Mesenteric fat pad (tissue), 1 donor: Measurements from ENCODE around the gene RBM10. TPM values are rescaled to one million over a fixed set of nuclear protein-coding genes. Genes with fewer than 3 reads are reported as not detected.

Experiments used
- DNase-seq: peaks from one replicate; pipeline ENCODE4 v3.0.0-alpha.2; 2020; ENCODE audit warnings: low spot score
- total RNA-seq: library from RNA; stranded (reverse); fragmentation: NEBNext Ultra II Directional; extraction: Animal tissue kit (Norgen Biotek cat#: 25700); gene quantifications from one replicate; pipeline ENCODE4 v1.2.1, GENCODE V29; 2021
- donor health status: DM: yes; HTN: yes; CAD: no.

RBM10 gene
- total RNA-seq, 1 donor from 2014 or later = 23.6 TPM

DNA sequence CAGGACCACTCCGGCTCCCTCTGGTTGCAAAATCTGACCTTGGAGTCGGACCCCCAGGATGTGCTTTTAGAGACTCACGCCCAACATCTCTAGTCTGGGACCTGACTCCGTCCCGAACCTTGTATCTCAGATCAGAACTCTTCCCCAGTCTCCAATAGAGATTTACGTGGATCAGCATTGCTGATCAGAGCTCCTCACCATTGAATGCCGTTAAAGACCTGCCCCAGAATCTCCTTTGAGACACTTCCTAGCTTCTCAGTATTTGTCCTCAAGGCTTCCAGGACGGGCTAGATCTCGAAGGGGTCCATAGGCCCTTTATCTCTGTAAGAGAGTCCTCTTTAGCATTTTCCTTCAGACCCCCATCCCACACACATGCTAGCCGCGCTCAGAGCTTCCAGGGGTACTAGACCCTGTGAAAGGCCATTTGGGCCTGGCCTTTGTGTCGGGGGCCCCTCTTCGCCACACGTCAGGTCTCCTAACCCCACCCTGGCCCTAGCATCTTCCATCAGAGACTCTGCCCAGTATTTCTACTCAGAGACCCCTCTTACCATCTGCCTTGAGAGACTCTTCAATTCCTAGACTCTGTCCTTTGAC, 49.3 kb downstream of the RBM10 start:
- no peak for DNase-seq

DNA sequence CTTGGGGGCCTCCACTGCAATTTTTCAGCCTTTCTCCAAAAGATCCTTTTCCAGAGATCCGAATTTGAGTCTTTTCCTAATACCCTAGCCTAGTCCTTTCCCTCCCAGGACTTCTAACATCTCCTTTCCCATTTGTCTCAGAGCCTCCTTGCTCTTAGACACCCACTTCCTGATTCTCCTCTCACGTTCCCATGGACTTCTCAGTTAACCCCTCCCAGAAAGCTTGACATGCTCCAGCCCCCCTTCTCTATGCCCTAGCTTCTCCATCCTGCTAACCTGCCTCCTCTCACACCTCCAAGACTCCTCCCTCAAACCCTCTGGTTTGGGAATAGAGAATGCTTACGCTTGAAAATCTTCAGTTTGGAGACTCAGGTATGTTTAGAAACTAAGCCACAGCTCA, 51.1 kb downstream of the RBM10 start:
- DNase-seq = no peak

DNA sequence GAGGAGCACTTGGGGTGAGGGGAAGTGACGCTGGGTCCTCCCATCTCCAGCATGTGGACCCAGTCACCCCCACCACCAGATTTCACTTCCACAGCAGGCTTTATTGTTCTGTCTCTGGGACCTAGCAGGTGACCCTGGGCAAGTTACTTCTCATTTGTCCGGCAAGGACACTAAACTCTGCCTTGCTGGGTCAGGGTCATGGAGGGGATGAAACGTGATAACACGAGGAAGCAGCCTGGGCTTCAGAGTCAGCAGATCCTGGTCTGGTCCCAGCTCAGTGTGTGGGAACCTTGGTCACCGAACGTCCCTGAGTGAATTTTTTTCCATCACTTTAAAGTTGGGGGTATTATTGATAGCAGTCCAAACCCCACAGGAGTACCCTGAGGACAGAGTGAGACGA, 52.5 kb downstream of the RBM10 start:
- no peak for DNase-seq

DNA sequence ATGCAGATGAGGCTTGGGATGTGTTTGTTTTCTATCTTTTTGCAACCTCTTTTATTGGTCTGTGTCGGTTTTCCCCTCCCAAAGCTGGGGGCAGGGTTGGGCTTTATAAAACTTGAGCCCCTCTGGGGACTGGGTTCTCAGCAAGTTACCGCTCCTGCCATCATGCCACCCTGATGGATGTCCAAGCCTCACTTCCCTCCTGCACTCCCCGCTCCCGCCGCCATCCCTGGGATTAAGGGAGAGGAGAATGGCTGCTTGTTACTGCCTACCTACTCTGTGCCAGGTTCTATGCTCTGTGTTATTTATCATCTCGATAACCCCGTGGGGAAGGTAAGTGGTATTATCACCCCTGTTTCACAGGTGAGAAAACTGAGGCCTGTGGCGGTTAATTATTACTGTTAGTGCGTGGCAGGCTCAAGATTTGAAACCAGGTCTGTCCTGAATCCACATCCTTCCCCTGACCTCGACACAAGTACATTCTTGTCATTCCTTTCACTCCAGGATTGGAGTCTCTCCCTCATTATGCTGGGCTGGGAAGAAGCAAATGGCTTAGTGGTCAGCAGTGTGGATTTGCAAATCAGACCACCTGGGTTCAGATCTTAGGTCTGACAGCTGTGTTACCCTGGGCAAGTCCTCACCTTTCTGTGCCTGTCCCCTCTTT, 53.1 kb downstream of the RBM10 start:
- no peak for DNase-seq

DNA sequence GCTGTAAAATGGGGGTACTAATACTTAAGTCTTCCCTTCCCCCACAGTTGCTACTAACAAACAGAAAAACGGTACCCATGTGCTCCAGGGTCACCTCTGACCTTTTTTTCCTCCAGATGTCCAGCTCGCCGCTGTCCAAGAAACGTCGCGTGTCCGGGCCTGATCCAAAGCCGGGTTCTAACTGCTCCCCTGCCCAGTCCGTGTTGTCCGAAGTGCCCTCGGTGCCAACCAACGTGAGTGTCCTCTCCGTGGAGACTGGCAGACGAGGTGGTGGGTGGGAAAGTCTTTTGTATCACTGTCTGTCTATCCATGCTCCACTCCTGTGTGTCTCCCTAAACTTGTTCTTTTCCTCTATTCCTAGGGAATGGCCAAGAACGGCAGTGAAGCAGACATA, 53.7 kb downstream of the RBM10 start:
- no peak for DNase-seq

DNA sequence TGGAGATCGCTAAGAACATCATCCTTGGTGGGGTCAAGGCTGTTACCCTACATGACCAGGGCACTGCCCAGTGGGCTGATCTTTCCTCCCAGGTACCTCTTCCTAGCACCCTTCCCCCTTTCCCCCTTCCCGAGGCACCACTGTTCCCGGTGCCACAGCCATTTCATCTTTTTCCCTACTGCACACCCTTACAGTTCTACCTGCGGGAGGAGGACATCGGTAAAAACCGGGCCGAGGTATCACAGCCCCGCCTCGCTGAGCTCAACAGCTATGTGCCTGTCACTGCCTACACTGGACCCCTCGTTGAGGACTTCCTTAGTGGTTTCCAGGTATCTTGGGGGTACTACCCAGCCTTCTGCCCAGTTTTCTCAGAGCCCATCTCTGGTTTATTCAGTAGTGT, 54.3 kb downstream of the RBM10 start:
- no peak for DNase-seq

DNA sequence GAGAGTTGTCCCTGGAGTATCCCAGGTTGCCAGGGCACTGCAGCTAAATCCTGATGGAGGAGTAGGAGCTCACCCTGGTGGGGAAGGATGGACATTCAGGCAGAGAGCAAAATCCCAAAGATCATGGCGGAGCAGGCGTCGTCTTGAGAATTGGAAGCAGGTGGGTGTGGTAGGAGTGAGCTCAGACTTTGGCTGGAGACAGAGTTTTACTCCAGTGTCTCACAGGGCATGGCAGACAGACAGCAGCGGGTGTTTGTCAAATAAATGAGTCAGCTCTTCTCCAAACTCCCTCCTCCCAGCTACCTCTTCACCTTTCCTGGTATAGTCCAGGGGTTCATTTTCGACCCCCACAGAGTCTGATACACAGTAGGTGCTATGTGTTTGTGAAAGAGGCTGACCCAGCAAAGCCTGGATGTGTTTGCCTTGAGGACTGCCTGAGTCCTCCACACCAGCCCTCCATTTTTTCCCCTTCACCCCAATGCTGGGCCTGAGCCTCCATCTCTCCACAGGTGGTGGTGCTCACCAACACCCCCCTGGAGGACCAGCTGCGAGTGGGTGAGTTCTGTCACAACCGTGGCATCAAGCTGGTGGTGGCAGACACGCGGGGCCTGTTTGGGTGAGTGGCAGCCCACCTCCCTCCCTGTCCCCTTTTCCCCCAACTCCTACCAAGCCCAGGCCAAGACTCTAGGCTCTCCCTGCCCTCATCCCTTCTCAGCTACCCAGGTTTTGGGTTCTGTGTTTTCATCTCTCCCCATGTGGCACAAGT, 55.5 kb downstream of the RBM10 start:
- no peak for DNase-seq

DNA sequence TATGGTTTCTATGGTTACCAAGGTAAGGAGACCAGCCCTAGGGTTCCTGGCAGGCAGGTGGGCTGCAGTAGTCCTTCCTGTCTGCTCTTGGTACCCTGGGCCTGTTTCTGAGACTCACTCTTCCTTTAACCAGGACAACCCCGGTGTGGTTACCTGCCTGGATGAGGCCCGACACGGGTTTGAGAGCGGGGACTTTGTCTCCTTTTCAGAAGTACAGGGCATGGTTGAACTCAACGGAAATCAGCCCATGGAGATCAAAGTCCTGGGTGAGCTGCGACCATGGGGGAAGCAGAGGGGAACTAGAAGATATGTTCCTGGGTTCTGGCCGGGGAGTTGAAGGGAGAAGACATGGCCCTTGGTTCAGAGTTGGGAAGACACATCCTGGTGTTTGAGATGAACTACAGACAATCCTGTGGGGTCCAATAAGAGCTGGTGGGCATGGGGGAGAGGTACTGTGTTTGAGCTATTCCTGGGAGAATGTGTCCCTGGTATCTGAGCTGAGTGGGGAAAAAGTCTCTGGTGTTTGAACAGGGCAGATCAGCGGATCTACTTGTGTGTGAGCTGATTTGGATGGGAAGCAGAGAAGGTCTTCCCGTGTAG, 56.4 kb downstream of the RBM10 start:
- DNase-seq = no peak

DNA sequence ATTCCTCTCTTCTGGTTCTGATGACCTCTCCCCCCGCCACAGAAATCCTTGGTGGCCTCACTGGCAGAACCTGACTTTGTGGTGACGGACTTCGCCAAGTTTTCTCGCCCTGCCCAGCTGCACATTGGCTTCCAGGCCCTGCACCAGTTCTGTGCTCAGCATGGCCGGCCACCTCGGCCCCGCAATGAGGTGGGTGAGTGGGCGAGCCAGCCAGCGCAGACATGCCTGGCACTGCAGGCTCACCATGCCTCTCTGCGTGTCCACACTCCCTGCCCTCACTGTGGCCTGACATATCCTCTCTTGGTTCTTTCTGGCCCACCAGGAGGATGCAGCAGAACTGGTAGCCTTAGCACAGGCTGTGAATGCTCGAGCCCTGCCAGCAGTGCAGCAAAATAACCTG, 57.3 kb downstream of the RBM10 start:
- no peak for DNase-seq

DNA sequence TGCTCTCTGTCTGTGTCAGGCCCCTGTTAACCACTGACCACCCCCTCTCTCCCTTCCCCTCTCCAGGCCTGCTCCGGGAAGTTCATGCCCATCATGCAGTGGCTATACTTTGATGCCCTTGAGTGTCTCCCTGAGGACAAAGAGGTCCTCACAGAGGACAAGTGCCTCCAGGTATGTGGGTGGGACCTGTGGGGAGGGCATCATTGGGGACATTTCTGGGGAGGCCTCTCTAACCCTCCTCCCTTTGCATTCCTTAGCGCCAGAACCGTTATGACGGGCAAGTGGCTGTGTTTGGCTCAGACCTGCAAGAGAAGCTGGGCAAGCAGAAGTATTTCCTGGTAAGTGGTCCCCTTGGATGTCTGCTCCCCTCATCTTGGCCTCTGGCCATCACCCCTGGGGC, 57.9 kb downstream of the RBM10 start:
- no peak for DNase-seq

DNA sequence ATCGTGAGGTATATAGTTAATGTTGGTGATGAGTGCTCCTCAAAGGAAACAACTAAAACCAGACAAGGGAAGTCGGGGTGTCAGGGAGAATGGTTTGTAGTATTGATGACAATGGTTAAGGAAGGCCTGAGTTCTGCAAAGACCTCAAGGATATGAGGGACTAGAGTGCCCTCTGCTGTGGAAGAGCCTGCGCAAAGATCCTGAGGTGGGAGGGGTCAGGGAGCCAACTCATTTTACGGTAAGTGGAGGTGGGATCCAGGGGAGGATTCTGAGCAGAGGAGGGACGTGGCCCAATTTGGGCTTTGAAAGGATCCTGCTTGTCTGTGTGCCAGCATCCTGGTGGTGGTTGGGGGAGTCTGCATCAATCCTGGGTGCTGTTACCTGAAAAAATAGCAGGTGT, 59.9 kb downstream of the RBM10 start:
- DNase-seq = no peak

DNA sequence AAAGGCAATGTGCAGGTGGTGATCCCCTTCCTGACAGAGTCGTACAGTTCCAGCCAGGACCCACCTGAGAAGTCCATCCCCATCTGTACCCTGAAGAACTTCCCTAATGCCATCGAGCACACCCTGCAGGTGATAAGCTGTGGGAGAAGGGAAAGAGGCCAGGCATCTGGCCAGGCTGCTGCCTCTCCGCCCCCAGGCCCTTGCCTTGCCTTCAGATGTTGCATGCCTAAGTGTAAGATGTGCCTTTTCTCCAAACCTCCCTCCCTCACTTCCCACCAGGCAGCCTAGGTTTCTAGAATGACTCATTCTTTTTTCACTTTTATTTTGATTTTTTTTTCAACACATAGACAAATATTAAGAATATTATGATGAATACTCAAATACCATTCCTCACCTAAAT, 61.3 kb downstream of the RBM10 start:
- no peak for DNase-seq

DNA sequence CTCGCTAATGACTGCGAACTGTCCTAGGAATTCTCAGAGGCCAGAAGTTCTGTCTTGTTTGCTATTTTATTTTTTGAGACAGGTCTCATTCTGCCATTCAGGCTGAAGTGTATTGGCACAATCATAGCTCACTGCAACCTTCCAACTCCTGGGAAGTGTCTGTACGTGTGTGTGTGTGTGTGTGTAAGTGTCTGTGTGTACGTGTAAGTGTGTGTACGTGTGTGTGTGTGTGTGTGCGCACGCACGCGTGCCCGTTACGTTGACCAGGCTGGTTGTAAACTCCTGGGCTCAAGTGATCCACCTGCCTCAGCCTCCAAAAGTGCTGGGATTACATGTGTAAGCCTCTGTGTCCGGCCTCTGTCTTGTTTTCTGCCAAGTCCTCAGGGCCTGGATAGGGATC, 63.1 kb downstream of the RBM10 start:
- no peak for DNase-seq

DNA sequence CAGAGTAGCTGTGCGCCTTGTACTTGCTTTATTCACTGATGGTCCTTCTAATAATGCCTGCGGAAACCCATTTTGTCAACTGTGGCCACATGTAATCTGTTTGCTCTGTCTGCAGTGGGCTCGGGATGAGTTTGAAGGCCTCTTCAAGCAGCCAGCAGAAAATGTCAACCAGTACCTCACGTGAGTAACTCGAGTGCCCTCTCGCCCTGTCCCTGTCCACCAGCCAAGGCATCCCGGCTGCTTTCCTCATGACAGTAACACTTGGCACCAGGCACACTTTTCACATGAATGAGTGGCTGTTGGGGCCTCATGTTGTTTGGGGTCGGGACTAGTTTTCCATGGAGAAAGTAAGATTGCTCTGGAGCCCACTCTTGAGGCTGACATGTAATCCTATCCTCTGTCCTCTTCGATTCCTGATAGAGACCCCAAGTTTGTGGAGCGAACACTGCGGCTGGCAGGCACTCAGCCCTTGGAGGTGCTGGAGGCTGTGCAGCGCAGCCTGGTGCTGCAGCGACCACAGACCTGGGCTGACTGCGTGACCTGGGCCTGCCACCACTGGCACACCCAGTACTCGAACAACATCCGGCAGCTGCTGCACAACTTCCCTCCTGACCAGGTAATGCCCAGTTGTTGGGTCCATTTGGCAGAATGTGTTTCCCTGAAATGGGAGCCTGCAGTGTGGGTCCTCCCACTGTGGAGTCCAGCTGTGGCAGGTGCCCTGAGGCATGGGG, 64.7 kb downstream of the RBM10 start:
- DNase-seq = no peak

DNA sequence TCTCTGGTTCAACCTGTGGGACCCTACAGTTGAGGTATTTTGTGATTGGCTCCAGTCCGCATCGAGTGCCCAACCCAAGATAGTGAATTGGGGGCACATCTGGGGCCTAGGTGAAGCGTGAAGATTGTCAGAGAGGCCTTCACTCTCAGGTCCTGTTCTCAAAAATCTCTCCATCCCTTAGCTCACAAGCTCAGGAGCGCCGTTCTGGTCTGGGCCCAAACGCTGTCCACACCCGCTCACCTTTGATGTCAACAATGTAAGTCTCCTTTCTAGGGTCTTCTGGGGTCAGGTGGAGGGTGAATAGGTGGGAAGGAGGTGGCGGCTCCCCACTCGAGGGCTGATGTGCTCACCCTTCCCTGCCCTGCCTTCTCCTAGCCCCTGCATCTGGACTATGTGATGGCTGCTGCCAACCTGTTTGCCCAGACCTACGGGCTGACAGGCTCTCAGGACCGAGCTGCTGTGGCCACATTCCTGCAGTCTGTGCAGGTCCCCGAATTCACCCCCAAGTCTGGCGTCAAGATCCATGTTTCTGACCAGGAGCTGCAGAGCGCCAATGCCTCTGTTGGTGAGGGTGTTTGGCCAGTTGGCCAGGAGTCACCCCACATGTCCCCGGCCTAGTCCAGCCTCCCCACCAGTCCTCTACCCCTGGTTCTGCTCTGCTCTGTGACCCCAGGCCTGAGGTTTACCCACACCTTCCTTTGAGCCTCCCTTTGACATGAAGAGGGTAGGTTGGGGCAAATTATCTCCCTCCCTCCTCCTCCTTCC, 65.8 kb downstream of the RBM10 start:
- peak; percentile 78 for DNase-seq

DNA sequence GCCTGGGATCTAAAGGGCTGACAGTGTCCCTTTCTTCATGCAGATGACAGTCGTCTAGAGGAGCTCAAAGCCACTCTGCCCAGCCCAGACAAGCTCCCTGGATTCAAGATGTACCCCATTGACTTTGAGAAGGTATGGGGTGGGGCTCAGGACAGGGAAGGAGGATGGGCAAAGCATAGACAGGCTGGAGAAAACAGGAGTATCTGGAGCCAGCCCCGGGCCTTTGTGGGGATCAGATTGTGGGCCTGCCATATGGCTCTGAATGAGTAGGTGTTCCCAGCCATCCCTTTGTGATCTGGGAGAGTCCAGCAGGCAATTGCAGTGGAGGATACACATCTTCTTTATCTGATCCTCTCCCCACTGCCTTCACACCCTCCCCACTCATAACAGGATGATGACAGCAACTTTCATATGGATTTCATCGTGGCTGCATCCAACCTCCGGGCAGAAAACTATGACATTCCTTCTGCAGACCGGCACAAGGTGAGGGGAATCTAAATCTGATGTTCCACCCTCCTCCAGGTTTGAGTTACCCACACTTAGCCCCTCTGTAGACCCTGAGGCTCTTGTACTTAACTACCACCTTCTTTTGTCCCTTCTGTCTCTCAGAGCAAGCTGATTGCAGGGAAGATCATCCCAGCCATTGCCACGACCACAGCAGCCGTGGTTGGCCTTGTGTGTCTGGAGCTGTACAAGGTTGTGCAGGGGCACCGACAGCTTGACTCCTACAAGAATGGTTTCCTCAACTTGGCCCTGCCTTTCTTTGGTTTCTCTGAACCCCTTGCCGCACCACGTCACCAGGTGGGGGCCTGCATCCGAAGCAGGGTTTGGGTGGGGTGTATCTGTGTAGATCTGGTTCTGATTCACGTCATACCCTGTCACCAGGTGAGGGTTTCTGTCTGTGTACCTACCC, 67.6 kb downstream of the RBM10 start:
- DNase-seq = peak; percentile 78

DNA sequence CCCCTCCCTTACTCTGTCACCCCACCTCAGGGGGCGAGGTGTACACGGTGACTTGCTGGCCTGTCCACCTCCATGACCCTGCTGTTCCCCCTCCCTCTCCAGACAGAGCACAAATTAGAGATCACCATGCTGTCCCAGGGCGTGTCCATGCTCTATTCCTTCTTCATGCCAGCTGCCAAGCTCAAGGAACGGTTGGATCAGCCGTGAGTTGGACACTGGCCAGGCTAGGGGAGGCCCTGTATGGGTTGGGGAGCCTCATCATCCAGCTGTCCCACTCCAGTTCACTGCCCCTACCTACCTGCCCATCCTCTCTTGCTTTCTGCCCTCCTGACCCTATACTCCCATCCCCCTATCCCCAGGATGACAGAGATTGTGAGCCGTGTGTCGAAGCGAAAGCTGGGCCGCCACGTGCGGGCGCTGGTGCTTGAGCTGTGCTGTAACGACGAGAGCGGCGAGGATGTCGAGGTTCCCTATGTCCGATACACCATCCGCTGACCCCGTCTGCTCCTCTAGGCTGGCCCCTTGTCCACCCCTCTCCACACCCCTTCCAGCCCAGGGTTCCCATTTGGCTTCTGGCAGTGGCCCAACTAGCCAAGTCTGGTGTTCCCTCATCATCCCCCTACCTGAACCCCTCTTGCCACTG, 69.5 kb downstream of the RBM10 start:
- peak; percentile 78 for DNase-seq

DNA sequence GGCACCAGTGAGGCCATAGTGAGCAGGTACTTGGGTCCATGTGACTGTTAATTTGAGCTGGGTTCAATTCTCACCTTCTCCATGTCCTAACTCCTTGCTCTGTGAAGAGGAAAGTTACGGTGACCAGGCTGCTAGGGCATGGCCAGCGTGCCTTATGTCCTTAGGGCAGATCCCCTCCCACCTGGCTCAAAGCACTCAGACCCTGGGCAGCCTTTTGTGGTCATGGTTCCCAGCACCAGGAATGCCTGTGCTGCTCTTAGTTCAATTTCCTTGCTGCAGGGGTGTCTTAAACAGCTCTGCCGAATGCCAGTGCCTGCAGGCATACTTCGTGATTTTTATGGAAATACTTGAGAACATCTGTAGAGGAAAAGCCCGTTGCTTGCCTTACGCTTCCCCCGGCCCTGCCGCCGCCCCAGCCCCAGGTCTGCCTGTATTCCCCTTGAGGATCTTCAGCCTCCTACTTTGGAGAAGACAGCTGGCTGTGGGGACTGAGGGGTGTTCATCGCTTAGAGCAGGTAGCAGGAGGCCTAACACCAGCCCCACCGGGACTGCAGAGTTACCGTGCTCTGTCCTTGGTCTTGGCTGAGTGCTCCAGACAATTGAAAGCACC, 70.4 kb downstream of the RBM10 start:
- DNase-seq = peak; percentile 82

DNA sequence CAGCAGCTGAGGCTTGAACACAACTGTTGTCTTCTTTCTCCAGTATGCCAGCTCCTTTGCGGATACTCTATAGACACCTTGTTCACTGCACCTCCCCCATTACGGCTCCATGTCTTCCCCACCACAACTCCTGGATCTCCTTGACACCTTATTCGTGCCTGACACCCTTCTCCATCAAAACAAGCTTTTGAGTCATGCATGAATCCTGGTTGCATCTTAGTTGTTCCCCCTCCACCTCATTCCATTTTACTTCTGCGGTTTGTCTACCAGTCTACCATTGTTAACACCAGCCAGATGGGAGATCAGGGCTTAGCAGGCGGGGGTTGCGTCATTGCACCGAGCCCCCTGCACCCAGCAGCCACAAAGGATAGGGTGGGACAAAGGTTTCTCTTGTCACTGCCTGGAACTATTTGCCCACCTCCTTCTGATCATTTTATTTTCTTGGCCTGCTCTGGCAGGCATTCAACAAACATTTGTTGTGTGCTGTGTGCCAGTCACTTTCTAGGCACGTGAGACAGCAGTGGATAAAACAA, 71.4 kb downstream of the RBM10 start:
- DNase-seq = peak; percentile 41
